ENCODE results near the gene RASSF3. TPM values are rescaled to one million over a fixed set of nuclear protein-coding genes. Genes with fewer than 3 reads are reported as not detected.

RASSF3 gene
- total and polyA plus RNA-seq, 2 of the 13 experiments (the other 11 are each of a cell fraction or from before 2014, with no cell fraction given), result 15.5 to 16.0 TPM

DNA sequence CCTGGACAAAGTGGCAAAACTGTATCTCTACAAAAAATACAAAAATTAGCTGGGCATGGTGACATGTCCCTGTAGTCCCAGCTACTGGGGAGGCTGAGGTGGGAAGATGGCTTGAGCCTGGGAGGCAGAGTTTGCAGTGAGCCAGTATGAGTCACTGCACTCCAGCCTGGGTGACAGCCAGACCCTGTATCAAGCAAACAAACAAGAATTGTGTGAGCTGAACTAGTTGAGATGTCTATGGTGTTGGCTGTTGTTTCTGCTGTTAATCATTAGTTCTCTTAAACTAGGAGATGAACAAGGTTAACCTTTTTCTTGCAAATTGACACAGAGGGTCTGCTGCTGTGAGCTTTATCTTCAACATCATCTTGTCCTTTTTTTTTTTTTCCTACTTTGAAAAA lies 23.6 kb downstream of the RASSF3 start (continued):
- TF ChIP-seq, protein P1, sequence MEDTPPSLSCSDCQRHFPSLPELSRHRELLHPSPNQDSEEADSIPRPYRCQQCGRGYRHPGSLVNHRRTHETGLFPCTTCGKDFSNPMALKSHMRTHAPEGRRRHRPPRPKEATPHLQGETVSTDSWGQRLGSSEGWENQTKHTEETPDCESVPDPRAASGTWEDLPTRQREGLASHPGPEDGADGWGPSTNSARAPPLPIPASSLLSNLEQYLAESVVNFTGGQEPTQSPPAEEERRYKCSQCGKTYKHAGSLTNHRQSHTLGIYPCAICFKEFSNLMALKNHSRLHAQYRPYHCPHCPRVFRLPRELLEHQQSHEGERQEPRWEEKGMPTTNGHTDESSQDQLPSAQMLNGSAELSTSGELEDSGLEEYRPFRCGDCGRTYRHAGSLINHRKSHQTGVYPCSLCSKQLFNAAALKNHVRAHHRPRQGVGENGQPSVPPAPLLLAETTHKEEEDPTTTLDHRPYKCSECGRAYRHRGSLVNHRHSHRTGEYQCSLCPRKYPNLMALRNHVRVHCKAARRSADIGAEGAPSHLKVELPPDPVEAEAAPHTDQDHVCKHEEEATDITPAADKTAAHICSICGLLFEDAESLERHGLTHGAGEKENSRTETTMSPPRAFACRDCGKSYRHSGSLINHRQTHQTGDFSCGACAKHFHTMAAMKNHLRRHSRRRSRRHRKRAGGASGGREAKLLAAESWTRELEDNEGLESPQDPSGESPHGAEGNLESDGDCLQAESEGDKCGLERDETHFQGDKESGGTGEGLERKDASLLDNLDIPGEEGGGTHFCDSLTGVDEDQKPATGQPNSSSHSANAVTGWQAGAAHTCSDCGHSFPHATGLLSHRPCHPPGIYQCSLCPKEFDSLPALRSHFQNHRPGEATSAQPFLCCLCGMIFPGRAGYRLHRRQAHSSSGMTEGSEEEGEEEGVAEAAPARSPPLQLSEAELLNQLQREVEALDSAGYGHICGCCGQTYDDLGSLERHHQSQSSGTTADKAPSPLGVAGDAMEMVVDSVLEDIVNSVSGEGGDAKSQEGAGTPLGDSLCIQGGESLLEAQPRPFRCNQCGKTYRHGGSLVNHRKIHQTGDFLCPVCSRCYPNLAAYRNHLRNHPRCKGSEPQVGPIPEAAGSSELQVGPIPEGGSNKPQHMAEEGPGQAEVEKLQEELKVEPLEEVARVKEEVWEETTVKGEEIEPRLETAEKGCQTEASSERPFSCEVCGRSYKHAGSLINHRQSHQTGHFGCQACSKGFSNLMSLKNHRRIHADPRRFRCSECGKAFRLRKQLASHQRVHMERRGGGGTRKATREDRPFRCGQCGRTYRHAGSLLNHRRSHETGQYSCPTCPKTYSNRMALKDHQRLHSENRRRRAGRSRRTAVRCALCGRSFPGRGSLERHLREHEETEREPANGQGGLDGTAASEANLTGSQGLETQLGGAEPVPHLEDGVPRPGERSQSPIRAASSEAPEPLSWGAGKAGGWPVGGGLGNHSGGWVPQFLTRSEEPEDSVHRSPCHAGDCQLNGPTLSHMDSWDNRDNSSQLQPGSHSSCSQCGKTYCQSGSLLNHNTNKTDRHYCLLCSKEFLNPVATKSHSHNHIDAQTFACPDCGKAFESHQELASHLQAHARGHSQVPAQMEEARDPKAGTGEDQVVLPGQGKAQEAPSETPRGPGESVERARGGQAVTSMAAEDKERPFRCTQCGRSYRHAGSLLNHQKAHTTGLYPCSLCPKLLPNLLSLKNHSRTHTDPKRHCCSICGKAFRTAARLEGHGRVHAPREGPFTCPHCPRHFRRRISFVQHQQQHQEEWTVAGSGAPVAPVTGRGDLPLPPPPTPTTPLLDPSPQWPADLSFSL (CRISPR knock-in tag; IDR thresholded peaks at IDR 0.05), result peak; percentile 65
- peak; percentile 86 for TF ChIP-seq JUND (CRISPR knock-in tag; IDR thresholded peaks at IDR 0.05)
- TF ChIP-seq ZNF20 (CRISPR knock-in tag; IDR thresholded peaks at IDR 0.05), result no peak
- no peak for TF ChIP-seq HHEX (CRISPR knock-in tag; IDR thresholded peaks at IDR 0.05)
- peak; percentile 79 for TF ChIP-seq ZNF644 (CRISPR knock-in tag; IDR thresholded peaks at IDR 0.05; ENCODE audit: low read depth)
- TF ChIP-seq ZNF292 (CRISPR knock-in tag; IDR thresholded peaks at IDR 0.05; ENCODE audit: borderline replicate concordance, low read depth), result peak; percentile 85
- no peak for TF ChIP-seq CHD4 (IDR thresholded peaks at IDR 0.05; ENCODE audit: borderline replicate concordance, low read length)
- TF ChIP-seq ZNF235 (CRISPR knock-in tag; IDR thresholded peaks at IDR 0.05; ENCODE audit: borderline replicate concordance), result no peak
- TF ChIP-seq FOXA1 (IDR thresholded peaks at IDR 0.05), result no peak
- TF ChIP-seq FOXA1 (CRISPR knock-in tag; IDR thresholded peaks at IDR 0.05), result peak; percentile 52; the same call in 1 of the 2 replicates
- 0 out of 2 replicates have a peak, but pooled peaks have one; percentile 17 for TF ChIP-seq FOXK1 (CRISPR knock-in tag; IDR thresholded peaks at IDR 0.05; ENCODE audit: borderline replicate concordance, low read depth)
- TF ChIP-seq, protein P2, sequence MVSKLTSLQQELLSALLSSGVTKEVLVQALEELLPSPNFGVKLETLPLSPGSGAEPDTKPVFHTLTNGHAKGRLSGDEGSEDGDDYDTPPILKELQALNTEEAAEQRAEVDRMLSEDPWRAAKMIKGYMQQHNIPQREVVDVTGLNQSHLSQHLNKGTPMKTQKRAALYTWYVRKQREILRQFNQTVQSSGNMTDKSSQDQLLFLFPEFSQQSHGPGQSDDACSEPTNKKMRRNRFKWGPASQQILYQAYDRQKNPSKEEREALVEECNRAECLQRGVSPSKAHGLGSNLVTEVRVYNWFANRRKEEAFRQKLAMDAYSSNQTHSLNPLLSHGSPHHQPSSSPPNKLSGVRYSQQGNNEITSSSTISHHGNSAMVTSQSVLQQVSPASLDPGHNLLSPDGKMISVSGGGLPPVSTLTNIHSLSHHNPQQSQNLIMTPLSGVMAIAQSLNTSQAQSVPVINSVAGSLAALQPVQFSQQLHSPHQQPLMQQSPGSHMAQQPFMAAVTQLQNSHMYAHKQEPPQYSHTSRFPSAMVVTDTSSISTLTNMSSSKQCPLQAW (CRISPR knock-in tag; IDR thresholded peaks at IDR 0.05), result peak; percentile 54; the same call in 1 of the 2 replicates
- TF ChIP-seq HMG20A (CRISPR knock-in tag; IDR thresholded peaks at IDR 0.05; ENCODE audit: borderline replicate concordance), result peak; percentile 57; the same call in 1 of the 2 replicates
- peak; percentile 79; the same call in 1 of the 2 replicates for TF ChIP-seq RXRB (CRISPR knock-in tag; IDR thresholded peaks at IDR 0.05; ENCODE audit: borderline replicate concordance)
- no peak for TF ChIP-seq ZNF850 (CRISPR knock-in tag; conservative IDR thresholded peaks at IDR 0.05)
- peak; percentile 84 for TF ChIP-seq ARID5B (CRISPR knock-in tag; IDR thresholded peaks at IDR 0.05)
- no peak for TF ChIP-seq ZNF552 (CRISPR knock-in tag; IDR thresholded peaks at IDR 0.05; ENCODE audit: borderline replicate concordance)
- no peak for TF ChIP-seq YY1 (IDR thresholded peaks at IDR 0.05; ENCODE audit: insufficient read depth, insufficient replicate concordance, low read depth, low read length)
- TF ChIP-seq TOE1 (CRISPR knock-in tag; IDR thresholded peaks at IDR 0.05), result no peak
- TF ChIP-seq TEAD3 (CRISPR knock-in tag; optimal IDR thresholded peaks at IDR 0.05; ENCODE audit: borderline replicate concordance), result peak; percentile 20

Data from HepG2 (cell line).